NOMO-1 treated with DMSO at 0.1 percent for 48 hours (cell line): ENCODE results near the gene NKX6-2.
"Not testable (repeated sequence)": the region's sequence is repeated elsewhere in the genome, so short reads cannot be mapped to it uniquely, and the experiment has no call there.

ENCODE experiments used
- DNase-seq: peaks from one replicate; lab custom pipeline; 2025; ENCODE audit not compliant: unreplicated experiment; lab: John Stamatoyannopoulos, UW

Gene NKX6-2

DNA sequence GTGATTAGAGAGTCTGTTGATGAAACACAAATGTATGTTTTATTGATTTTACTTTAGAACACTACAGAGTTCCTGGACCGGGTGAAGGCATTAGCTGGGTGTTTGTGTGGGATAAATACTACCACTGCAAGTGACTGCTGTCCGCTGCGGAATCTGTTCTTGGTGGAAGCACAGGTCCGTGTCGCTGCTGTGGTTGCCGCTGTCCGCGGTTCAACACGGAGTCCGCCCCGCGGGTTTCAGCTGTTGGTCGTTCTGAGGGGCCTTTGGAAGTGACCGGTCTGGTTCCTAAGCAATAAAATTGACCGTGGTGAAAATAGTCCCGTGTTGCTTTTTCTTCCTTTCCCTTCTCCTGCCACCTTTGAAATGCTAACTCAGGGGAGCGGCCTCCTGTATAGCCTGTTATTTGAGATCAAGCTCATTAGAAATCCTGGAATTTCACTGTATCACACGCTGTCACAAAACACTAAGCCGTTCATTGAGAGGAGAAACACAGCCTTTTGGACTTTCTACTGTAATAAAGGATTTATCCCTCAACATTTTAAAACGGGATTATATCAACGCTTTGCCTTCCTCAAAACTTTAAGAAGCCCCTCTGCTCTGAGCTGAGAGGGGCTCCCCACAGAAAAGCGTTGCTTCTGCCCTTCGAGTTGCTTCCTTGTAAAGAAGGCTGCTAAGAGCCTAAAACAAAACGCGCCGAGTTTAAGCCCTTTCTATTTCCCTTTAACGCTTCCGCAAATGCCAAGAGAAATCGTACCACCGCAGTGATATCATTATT is 2.6 kb downstream of the NKX6-2 start:
- no peak for DNase-seq

DNA sequence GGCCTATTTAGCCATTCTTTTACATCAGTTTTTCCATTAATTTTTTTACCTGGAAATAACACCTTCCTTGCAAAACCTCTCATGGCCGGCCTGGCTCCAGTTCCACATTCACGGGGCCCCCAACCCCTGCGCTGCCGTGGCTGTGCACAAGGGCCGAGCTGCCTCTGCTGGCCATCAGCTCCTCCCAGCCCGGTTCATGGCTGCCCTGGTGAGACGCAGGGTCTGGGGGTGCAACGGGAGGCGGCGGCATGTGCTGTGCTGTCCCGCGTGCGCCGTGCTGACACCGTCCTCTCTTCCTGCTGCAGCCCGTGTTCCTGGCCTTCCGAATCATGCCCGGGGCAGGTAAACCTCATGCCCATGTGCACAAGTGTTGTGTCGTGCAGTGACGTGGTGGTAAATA is 4.4 kb downstream of the NKX6-2 start:
- no peak for DNase-seq

DNA sequence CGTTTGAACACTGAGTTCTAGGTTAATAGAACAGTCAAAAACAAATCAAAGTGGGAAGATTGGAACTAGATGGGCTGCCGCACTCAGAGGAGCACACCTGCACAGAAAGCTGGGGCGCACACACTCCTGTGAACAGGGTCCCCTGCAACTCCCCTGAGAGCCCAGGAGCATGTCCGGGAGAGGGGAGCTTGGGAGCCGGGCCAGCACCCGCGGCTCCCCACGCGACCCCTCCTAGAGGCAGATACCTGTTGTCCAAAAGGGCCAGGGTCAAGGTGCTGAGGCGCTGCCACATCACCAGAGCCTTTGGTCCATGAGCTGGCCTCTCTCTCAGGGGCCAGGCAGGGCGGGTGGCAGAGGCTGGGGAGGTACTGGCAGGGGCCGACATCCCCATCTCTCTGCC is 5.6 kb downstream of the NKX6-2 start:
- no peak for DNase-seq

DNA sequence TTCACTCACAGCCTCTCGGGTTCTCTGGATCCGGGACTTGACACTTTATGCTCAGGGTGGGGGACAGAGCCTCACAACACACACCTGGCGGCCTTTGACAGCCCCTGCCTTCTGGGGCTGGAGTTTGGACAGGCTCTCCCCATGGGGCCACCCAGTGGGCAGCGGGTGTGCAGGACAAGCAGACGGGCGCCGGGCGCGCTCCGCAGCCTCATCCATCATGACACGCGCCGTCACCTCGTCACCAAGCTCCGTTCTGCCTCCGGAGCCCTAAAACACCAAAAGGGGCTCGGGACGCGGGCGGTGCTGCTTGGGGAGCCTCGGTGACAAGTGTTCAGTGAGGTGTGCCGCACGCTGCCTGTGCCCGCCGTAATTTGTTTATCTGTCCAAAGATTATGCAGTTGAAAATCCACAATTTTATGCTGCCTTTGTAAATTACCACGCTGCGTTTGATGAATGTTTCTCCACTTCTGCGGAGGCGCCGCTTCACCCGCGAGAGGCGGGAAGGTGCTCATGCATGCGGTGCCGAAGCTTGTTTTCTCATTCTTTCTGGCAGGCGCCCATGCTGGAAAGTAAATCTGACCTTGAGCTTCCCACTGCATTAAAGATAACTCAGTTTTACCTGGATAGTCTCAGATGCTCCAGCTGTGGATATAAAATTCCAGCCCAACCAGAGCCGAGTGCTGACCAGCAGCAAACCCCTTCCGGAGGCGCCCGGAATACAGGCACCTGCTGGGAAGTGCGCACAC is 6.2 kb downstream of the NKX6-2 start:
- DNase-seq: no peak

DNA sequence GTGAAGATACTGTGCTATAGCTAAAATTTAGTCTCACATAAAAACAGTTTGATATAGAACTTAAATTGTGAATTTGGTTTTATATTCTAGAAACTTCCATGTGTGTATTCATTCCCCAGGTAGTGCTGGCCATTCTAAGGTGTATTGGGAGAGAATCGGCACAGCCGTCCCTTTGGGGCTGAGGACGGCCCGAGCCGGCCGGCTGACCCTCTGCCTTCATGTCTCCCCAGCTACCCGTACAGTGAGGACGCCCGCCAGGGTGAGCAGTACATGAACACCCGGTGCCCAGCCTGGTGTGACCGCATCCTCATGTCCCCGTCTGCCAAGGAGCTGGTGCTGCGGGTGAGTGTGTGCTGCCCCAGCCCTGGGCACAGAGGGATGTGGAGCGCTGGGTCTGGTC is 8.5 kb downstream of the NKX6-2 start:
- DNase-seq: no peak

DNA sequence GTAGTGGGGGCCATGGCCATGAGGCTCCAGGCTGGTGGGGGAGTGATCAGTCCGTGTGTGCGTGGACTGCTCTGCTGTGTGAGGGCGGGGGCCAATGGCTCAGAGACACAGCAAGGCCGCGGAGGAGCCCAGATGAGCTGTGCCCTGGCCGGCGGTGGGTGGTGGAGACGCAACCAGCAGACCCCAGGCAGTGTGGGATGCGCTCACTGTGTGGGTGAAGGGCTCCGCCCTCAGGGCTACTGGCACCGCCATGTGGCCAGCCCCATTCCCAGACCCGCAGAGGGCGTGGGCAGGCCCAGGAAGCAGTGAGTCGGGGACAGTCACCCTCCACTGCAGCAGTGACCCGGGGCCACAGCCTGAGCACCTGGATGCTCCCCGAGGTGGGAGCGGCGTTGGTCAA is 9.1 kb downstream of the NKX6-2 start:
- DNase-seq: no peak

DNA sequence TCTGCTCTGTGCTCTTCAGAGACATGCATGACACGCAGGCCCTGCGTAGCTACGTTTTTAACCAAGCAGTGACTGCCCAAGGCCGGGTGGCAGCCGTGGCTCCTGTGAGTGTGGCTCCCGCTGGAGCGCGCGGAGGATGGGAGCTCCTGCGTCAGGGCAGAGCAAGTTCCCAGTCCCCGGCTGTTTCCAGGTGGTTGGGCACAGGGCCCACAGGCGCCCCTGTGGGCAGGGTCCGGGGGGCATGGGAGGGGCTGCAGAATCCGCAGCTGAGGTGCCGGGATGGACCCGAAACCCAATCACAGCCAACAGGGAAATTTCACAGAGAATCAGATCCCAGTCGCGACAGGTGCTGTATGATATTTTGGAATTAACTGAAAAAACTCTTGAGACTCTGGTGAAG is 9.8 kb downstream of the NKX6-2 start:
- DNase-seq: no peak

DNA sequence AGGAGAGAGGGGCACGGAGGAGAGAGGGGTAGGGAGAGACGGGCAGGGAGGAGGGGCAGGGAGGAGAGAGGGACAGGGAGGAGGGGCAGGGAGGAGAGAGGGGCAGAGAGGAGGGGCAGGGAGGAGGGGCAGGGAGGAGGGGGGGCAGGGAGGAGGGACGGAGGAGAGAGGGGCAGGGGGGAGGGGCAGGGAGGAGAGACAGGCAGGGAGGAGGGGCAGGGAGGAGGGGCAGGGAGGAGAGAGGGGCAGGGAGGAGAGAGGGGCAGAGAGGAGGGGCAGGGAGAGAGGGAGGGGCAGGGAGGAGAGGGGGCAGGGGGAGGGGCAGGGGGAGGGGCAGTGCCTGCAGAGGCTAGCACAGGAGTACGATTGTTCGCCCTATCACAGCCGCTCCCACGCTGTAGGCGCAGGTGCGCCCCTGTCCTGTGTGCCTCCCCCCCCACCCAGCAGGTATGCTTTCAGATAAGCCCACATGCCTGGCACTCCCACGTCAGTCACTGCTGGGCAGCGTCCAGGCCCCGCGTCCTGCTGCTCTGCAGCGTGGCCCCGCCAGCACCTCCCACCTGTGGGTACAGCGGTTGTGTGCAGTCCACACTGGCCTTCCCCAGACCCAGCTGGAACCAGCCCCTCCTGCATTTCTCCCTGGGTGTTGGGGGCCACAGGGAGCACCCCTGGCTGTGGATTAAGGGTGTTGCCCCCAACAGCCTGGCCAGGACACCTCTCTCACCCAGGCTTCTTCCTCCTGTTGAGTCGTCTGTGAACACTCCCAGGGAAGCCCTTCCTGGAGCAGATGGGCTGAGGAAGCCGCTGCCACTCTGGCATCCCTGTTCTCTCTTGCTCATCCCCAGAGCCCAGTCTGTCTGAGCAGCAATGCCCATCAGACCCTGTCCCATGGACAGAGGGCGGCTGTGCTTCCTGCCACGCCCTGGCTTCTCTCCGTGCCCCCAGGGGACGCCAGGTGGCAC is 10.8 kb downstream of the NKX6-2 start:
- DNase-seq: no peak

DNA sequence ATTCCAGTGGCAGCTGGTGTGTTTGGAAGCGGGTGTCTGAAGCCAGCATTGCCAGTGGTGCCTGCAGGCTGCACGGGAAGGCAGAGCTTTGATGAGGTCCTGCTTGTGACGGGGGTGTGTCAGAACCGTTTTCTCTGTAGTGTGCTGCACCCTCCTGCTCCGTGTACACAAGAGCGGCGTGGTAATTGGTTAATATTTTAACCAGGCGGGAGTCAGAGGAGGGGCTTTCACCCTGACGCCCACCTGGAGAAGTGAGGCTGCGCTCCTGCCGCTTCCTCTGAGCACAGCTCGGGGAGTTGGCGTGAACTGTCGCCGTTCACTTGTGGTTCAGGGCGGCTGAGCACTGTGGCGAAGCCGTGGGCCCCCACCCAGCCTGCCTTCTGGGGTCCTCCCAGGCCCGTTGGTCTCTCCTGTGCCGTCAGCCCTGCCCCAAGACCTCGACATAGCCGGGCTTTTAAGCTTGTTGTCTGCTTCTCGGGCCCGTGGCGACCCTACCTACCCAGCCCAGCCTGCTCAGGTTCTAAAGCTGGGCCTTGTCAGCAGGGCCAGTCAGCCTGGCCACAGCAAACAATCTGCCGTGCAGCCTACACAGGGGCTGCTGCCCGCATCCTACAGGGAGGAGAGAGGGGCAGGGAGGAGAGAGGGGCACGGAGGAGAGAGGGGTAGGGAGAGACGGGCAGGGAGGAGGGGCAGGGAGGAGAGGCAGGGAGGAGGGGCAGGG is 11.6 kb downstream of the NKX6-2 start:
- no peak for DNase-seq

DNA sequence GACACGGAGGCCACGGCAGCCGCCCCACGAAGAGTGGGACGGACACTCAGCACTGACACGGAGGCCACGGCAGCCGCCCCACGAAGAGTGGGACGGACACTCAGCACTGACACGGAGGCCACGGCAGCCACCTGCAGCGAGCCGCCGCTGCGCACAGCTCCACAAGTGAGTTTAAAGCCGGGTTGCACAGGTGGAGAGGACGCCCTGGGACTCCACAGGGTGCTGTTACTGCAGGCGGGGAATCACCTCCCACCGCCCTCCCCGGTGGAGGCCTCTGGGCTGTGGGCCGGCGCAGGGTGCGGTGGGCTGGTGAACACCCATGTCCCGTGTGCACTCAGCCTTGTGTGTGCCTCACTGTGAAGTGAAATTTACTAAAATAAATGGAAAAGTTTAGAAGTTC is 13.1 kb downstream of the NKX6-2 start:
- DNase-seq: not testable (repeated sequence)

DNA sequence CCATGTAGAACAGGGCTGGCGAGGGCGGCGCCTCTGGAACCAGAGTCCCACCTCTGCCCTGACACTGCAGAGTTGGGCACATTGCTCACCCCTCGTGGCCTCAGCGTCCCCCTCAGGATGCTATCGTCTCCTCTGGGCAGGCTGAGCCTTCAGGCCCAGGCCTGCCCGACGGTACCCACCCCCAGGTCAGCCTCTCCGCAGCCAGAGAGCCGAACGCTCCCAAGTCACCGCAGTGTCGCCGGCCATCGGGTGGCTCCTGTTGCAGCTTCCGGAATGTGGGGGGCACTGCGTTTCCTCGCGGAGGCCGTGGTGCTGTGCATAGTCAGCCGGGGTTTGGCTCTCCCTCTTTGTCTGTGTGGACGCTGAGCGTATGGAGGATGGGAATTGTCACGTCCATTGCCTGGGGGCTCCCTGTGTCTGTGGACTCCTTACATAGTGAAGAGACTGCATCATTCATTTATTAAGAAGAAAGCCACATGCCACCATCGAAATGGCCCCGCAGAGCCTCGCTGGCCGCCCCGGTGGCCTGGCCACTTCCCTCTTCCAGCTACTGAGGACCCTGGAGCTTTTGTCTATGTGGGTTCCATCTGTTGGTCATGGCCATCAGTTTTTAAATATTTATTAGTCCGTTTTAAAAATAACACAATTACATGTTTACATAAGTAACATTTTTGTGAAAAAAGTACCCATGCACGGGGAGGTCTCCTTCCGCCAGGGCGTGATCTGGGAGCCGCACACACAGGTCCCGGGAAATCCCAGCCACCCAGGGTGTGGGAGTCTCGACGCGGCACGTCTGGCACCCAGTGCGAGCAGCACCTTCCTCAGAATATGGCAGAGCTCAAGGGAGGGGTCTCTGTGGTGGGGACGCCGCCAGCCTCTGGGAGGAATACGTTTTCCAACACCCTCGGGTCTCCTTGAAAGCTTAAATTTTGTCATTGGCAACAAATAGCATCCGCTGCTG is 15.6 kb downstream of the NKX6-2 start:
- DNase-seq: no peak

DNA sequence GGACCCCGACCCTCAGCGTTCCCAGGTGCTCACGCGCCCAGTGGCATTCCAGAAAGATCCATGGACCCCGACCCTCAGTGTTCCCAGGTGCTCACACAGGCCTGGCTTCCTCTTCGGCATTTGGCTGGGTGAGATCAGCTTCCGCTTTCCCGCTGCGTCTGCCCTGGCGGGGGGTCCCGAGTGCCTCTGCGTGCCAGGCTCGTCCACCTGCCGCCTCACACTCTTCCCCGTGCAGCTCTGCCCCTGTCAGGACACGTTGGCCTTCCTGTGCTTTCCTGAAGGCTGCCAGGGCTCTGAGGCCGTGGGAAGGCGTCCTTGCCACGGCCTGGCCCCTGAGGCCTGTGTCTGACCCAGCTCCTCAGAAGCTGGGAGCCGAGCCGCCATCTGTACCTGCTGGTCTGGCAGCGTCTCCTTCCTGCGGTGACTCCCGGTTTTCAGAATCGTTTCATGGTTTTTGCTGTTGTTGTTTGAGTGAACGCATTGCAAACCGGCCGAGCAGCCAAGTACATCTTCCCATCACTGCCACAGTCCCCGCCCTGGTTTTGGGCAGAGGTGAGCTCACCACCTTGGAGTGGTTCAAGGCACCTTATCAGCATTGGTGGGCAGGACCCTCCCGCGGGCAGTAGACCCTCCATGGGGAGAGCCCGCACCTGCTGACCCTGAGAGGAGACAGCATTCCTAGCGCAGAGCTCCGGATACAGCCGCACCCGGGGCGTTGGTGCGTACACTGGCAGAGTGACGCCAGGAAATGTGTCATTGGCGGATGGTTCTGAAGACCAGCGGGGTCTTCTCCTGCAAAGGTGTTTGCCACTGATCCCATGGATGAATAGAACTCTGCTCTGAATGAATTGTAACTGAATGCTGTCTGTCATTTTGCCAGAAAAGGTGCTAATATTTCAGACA is 17.4 kb downstream of the NKX6-2 start:
- no peak for DNase-seq

DNA sequence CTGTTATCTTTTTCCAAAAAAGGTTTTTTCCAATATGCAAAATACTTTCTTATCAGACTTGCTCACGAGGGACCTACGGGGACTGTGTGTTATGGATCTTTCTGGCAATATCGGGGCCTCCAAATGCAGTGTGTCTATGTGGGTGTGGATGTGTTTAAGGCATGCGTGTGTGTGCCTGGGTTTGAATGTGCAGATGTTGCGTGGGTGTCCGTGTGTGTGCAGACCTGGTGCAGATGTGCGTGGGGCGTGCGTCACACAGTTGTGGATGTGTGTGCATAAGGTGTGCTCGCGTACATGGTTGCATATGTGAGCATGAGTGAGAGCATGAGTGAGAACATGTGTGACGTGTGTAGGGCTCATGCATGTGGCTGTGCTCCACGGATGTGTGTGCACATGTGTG is 19.7 kb downstream of the NKX6-2 start:
- no peak for DNase-seq

DNA sequence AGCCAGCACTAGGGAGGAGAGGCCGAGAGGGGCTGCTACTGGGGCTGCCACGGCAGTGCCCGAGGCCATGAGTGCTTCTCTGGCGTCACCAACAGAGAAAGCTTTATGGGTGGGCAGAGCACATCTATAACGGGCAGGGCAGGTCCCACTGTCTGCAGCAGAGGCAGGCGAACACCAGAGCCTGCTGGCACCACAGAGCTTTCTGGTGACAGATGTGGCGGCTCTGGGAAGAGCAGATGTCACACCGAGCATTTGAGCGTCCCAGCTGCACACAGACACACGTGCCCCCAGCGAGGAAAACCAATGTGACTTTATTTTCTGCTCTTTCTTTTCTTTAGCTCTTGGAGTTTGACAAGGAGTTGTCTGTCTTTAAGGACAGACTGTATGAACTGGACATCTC is 20.5 kb downstream of the NKX6-2 start:
- no peak for DNase-seq

DNA sequence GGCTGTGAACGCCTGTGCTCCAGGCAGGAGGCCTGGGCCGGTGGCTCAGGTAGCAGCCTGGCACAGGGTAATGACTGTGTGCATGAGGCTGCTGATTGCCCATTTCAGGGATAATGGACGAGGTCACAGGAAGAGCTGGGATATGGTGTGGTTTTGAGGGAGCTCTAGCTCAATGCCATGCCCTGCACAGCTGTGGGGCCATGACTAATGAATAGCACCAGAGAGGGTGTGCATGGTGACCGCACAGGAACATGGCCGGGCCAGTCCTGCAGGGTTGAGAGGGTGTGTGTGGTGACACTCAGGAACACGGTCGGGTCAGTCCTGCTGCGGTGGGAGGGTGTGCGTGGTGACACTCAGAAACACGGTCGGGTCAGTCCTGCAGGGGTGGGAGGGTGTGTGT is 21.8 kb downstream of the NKX6-2 start:
- no peak for DNase-seq

DNA sequence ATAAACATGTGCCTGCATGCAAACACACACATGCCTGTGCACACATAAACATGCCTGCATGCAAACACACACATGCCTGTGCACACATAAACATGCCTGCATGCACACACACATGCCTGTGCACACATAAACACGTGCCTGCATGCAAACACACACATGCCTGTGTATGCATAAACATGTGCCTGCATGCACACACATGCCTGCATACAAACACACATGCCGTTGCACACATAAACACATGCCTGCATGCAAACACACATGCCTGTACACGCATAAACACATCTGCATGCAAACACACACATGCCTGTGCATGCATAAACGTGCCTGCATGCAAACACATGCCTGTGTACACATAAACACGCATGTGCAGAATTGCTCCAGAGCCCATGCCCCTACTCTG is 22.4 kb downstream of the NKX6-2 start:
- no peak for DNase-seq

DNA sequence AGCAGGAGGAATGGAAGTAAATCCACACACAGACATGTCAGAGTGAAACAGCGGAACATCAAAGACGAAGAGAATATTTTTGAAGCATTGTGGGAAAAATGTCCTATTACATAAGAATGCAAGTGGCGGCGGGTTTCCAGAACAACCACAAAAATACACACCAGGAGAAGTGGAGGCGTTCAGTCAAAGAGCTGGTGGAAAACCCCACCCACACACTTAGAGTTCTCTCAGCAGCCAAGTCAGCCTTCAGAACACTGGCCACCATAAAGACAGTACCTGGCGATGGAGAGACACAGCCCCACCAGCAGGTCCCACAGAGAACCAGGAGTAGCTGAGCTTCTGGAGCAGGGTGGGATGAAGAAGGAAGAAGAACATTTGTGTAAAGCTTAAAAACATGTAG is 23.7 kb downstream of the NKX6-2 start:
- DNase-seq: no peak

DNA sequence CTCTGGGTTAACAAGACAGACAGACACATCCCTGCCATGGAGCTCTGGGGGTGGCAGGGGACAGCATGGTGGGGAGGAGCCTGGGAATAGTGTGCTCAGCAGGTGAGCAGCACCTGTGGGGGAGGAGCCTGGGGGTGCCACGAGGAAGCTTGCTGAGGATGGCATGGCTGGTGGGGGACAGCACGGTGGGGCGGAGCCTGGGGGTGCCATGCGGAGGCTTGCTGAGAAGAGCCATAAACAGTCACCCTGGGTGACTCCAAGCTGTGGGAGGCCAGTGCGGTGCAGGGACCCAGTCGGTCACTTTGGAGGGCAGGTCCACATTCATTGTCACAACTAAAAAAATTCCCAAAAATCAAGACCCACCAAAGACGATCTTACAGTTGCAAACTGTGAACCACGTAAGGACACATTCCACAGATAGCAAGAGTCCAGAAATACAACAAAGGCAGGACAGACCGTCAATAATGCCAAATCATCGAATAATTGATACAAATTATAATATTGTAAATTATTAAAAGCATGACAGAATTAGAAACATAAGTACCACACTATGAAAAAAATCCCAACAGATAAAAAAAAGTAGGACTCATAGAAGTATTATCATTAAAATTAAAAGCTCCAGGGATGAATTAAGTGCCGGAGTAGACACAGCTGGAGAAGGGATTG is 24.4 kb downstream of the NKX6-2 start:
- no peak for DNase-seq
